Uterus (tissue), 2 donors: ENCODE data around the gene CEP72.

Source experiments
- POLR2A ChIP-seq, 2 donors: fragments of 450-650 bp; IDR thresholded peaks; one replicate each; pipeline ENCODE4 v1.6.1; 2016; ENCODE audit warnings: antibody characterized with exemption in 2 of 2, mild to moderate bottlenecking in 1 of 2, moderate library complexity in 1 of 2
- TF ChIP-seq, protein P1 (sequence below), 4 experiments: fragments of 200-600 bp in 2 of 4; fragments of 450-650 bp in 2 of 4; sonication (generic) in 2 of 4; IDR thresholded peaks; one replicate each; pipeline ENCODE4 v1.5.1; 2016 to 2019; ENCODE audit warnings: antibody characterized with exemption in 4 of 4, mild to moderate bottlenecking in 2 of 4, moderate library complexity in 1 of 4

DNA sequence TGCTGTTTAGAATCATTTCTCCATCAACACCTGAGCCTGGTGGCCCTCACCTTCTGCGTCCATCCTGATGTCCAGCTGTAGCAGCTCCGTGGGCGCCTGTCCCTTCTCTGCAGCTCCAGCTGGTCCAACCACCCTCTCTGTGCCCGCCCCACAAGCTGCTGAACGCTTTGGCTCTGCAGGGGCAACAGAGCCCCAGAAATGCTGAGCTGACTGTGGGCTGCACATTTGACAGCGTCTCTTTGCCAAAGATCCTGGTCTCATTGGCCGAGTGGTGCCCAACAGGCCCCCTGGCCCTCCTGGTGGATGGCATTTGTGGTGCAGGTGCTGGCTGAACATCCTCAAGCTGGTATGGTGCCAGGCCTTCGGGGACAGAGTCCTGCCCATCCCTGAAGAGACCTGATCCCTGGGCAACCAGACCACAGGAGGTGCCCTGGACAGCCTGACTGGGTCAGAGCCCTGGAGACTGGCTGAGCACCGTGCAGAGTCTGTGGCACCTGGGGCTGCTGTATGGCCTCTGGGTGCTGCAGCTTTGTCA lies 25.3 kb upstream of the CEP72 start:
- TF ChIP-seq POLR2A (IDR thresholded peaks at IDR 0.05): no peak
- TF ChIP-seq, protein P1, sequence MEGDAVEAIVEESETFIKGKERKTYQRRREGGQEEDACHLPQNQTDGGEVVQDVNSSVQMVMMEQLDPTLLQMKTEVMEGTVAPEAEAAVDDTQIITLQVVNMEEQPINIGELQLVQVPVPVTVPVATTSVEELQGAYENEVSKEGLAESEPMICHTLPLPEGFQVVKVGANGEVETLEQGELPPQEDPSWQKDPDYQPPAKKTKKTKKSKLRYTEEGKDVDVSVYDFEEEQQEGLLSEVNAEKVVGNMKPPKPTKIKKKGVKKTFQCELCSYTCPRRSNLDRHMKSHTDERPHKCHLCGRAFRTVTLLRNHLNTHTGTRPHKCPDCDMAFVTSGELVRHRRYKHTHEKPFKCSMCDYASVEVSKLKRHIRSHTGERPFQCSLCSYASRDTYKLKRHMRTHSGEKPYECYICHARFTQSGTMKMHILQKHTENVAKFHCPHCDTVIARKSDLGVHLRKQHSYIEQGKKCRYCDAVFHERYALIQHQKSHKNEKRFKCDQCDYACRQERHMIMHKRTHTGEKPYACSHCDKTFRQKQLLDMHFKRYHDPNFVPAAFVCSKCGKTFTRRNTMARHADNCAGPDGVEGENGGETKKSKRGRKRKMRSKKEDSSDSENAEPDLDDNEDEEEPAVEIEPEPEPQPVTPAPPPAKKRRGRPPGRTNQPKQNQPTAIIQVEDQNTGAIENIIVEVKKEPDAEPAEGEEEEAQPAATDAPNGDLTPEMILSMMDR (IDR thresholded peaks at IDR 0.05): no peak
